Astrocyte (in vitro differentiated cells and primary cell): ENCODE data around the gene NR6A1. TPM values are rescaled to one million over a fixed set of nuclear protein-coding genes. Genes with fewer than 3 reads are reported as not detected.

Experiments used
- DNase-seq: peaks from one replicate; pipeline ENCODE4 v3.0.0-alpha.2; 2010; ENCODE audit warnings: low read depth
- FAIRE-seq: peaks from 2 replicates; lab custom pipeline; 2011; peaks lifted over from hg19 to GRCh38; lab: Jason Lieb, UNC
- H2AFZ ChIP-seq: 2 replicates; pipeline ENCODE4 v1.6.0; 2012; ENCODE audit warnings: low read depth, low read length, inconsistent platforms
- H3K27ac ChIP-seq: 2 replicates; pipeline ENCODE4 v1.5.1; 2011; ENCODE audit warnings: low read depth, low read length, inconsistent platforms
- H3K27me3 ChIP-seq: 2 replicates; pipeline ENCODE4 v1.6.0; 2011; ENCODE audit warnings: low read length, inconsistent platforms; ENCODE audit not compliant: insufficient read depth
- H3K36me3 ChIP-seq: 2 replicates; pipeline ENCODE4 v1.5.1; 2011; ENCODE audit warnings: low read length, inconsistent platforms; ENCODE audit not compliant: insufficient read depth
- H3K4me1 ChIP-seq: 2 replicates; pipeline ENCODE4 v1.5.1; 2011; ENCODE audit warnings: low read length, inconsistent platforms; ENCODE audit not compliant: insufficient read depth
- H3K4me2 ChIP-seq: 2 replicates; pipeline ENCODE4 v1.6.0; 2012; ENCODE audit warnings: low read length, inconsistent platforms
- H3K4me3 ChIP-seq: 2 replicates; pipeline ENCODE4 v1.5.1; 2011; ENCODE audit warnings: low read depth, mild to moderate bottlenecking, low read length, inconsistent platforms; ENCODE audit not compliant: insufficient read depth
- H3K79me2 ChIP-seq: 2 replicates; pipeline ENCODE4 v1.6.0; 2012; ENCODE audit warnings: mild to moderate bottlenecking, low read length, inconsistent platforms; ENCODE audit not compliant: insufficient read depth
- H3K9ac ChIP-seq: 2 replicates; pipeline ENCODE4 v1.6.0; 2012; ENCODE audit warnings: mild to moderate bottlenecking, low read length, inconsistent platforms
- H3K9me3 ChIP-seq: 2 replicates; pipeline ENCODE4 v1.5.1; 2012; ENCODE audit warnings: low read depth, mild to moderate bottlenecking, low read length, inconsistent platforms; ENCODE audit not compliant: insufficient read depth
- H4K20me1 ChIP-seq: 2 replicates; pipeline ENCODE4 v1.6.0; 2012; ENCODE audit warnings: low read length, inconsistent platforms; ENCODE audit not compliant: insufficient read depth
- H3K27ac Mint-ChIP-seq: one replicate; pipeline ENCODE4 v1.8.0; 2021; ENCODE audit warnings: mild to moderate bottlenecking, mixed read lengths; ENCODE audit not compliant: unreplicated experiment
- H3K27me3 Mint-ChIP-seq: one replicate; pipeline ENCODE4 v1.8.0; 2021; ENCODE audit warnings: low read depth, mixed read lengths; ENCODE audit not compliant: unreplicated experiment
- H3K36me3 Mint-ChIP-seq: one replicate; pipeline ENCODE4 v1.8.0; 2021; ENCODE audit warnings: low read depth, mixed read lengths; ENCODE audit not compliant: unreplicated experiment
- H3K4me1 Mint-ChIP-seq: one replicate; pipeline ENCODE4 v1.8.0; 2021; ENCODE audit warnings: low read depth, mixed read lengths; ENCODE audit not compliant: unreplicated experiment
- H3K4me3 Mint-ChIP-seq: one replicate; pipeline ENCODE4 v1.8.0; 2021; ENCODE audit warnings: mild to moderate bottlenecking, moderate library complexity, mixed read lengths; ENCODE audit not compliant: unreplicated experiment
- H3K9me3 Mint-ChIP-seq: one replicate; pipeline ENCODE4 v1.8.0; 2021; ENCODE audit warnings: mild to moderate bottlenecking, mixed read lengths; ENCODE audit not compliant: unreplicated experiment
- EZH2 ChIP-seq: IDR thresholded peaks from 2 replicates; pipeline ENCODE4 v1.6.1; 2012; ENCODE audit warnings: mild to moderate bottlenecking, low read length, inconsistent platforms; ENCODE audit not compliant: insufficient read depth
- total RNA-seq: library from RNA; stranded (reverse); gene quantifications from 2 replicates; pipeline ENCODE4 v1.2.1, GENCODE V29; 2021
- TF ChIP-seq, protein P1 (sequence below): IDR thresholded peaks from 2 replicates; pipeline ENCODE4 v1.5.1; 2011; ENCODE audit warnings: low read depth, mild to moderate bottlenecking, inconsistent platforms, low read length, moderate library complexity; ENCODE audit not compliant: insufficient read depth

Gene NR6A1
- total RNA-seq, 1 donor from 2014 or later: 20.8 TPM

DNA sequence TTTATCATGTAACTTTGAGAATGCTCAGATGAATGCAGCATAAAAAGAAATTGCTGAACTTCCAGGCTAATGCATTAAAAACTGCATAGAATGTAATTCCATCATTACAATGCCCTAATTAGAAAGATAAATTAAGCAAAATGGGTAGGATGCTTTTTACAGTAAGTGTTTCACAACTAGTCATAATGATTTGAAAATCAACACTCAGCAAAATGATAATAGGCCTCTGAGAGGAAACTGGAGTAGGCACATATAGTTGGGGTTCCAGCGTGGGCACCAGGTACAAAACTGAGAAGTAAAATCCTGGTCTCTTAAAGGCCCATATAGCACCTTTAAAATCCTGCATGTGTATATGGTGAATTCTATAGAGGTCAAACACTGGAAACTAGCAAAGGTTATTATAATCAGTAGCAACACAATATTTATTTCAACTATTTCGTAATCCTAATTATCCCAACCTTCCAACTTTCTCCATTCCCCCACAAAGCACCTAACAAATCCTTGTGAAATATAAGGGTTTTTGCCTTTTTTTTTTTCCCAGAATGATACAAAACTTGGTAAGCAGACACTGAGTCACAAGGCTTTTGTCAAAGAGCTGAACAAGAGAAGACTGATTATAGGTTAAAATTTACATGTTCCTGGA lies 155.9 kb downstream of the NR6A1 start:
- peak; percentile 33 for DNase-seq
- Mint-ChIP-seq H3K36me3 (no peaks in the 10 kb centered on the region), H3K27ac (no peak overlapping the region), H3K9me3 (peaks cover 2% of the 10 kb centered on the region), H3K4me1 (peaks cover 34% of the 10 kb centered on the region), H3K27me3 (no peaks in the 10 kb centered on the region), H3K4me3 (no peak overlapping the region)
- Histone ChIP-seq H3K4me2 (no peak overlapping the region), H3K27me3 (no peaks in the 10 kb centered on the region), H3K9ac (no peak overlapping the region), H3K79me2 (no peaks in the 10 kb centered on the region), H2AFZ (no peak overlapping the region), H3K4me3 (no peak overlapping the region), H4K20me1 (no peaks in the 10 kb centered on the region), H3K9me3 (no peaks in the 10 kb centered on the region), H3K36me3 (no peaks in the 10 kb centered on the region), H3K4me1 (peaks cover 3% of the 10 kb centered on the region), H3K27ac (no peak overlapping the region)
- no peak for TF ChIP-seq EZH2
- TF ChIP-seq, protein P1, sequence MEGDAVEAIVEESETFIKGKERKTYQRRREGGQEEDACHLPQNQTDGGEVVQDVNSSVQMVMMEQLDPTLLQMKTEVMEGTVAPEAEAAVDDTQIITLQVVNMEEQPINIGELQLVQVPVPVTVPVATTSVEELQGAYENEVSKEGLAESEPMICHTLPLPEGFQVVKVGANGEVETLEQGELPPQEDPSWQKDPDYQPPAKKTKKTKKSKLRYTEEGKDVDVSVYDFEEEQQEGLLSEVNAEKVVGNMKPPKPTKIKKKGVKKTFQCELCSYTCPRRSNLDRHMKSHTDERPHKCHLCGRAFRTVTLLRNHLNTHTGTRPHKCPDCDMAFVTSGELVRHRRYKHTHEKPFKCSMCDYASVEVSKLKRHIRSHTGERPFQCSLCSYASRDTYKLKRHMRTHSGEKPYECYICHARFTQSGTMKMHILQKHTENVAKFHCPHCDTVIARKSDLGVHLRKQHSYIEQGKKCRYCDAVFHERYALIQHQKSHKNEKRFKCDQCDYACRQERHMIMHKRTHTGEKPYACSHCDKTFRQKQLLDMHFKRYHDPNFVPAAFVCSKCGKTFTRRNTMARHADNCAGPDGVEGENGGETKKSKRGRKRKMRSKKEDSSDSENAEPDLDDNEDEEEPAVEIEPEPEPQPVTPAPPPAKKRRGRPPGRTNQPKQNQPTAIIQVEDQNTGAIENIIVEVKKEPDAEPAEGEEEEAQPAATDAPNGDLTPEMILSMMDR: no peak
- FAIRE-seq: no peak

DNA sequence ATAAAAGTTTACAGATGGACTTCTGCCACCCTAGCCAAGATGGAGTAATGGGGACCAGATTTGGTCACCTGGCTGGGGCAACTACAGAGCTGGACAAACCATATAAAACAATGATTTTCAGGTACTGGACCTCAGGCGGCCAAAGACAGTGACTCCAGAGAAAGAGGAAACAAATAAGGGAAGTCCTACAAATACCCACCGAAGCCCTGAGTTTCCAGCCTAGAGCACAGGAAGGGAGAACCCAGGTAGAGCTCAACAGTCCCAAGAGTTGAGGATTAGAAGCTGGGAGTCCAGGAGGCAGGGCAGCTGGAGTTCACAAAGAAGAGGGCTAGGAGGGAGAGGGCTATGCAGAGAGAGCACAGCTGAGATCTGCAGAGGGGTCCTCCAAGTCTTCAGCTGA lies 157.3 kb downstream of the NR6A1 start:
- H3K36me3 ChIP-seq: no peaks in the 10 kb centered on the region
- no peaks in the 10 kb centered on the region for H3K27me3 ChIP-seq
- no peak overlapping the region for H3K9ac ChIP-seq
- no peaks in the 10 kb centered on the region for H3K27me3 Mint-ChIP-seq
- no peaks in the 10 kb centered on the region for H3K9me3 ChIP-seq
- no peak overlapping the region for H2AFZ ChIP-seq
- no peak overlapping the region for H3K27ac ChIP-seq
- FAIRE-seq (no peak), DNase-seq (no peak)
- H3K9me3 Mint-ChIP-seq: peaks cover 2% of the 10 kb centered on the region
- no peak overlapping the region for H3K4me3 Mint-ChIP-seq
- no peak overlapping the region for H3K4me2 ChIP-seq
- H3K4me1 Mint-ChIP-seq: peaks cover 33% of the 10 kb centered on the region
- no peak overlapping the region for H3K27ac Mint-ChIP-seq
- TF ChIP-seq, protein P1: no peak
- TF ChIP-seq EZH2: no peak
- H4K20me1 ChIP-seq: no peaks in the 10 kb centered on the region
- no peaks in the 10 kb centered on the region for H3K36me3 Mint-ChIP-seq
- no peaks in the 10 kb centered on the region for H3K79me2 ChIP-seq
- H3K4me1 ChIP-seq: peaks cover 3% of the 10 kb centered on the region
- H3K4me3 ChIP-seq: no peak overlapping the region

DNA sequence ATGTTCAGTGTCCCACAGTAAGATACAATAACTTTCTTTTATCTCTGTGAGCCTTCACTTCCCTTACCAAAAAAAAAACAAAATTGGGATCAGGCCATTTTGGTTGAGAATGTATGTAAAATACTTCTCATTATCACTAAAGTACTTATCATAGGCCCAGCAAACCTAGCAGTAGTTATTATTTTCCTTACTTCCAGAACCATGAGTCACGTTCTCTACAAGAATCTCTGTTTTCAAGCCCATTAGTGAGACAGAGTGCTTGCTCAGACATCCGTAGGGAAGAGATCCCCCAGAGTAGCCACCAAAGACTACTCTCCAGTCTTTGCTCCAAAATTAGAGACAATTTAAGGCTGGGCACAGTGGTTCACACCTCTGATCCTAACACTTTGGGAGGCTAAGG lies 160.0 kb downstream of the NR6A1 start:
- Histone ChIP-seq H3K4me3 (no peak overlapping the region), H3K9me3 (no peaks in the 10 kb centered on the region), H3K79me2 (no peaks in the 10 kb centered on the region), H3K4me1 (no peaks in the 10 kb centered on the region), H3K9ac (no peak overlapping the region), H2AFZ (no peak overlapping the region), H3K27ac (no peak overlapping the region), H3K36me3 (no peaks in the 10 kb centered on the region), H3K4me2 (no peak overlapping the region), H4K20me1 (no peaks in the 10 kb centered on the region), H3K27me3 (no peaks in the 10 kb centered on the region)
- Mint-ChIP-seq H3K9me3 (peaks cover 2% of the 10 kb centered on the region), H3K4me3 (no peak overlapping the region), H3K36me3 (no peaks in the 10 kb centered on the region), H3K27me3 (no peaks in the 10 kb centered on the region), H3K4me1 (peaks cover 12% of the 10 kb centered on the region), H3K27ac (peak overlapping the region; percentile 12)
- no peak for FAIRE-seq
- TF ChIP-seq, protein P1: no peak
- TF ChIP-seq EZH2: no peak
- DNase-seq: peak; percentile 50
